H1 (cell line): ENCODE results near the gene P4HA1. TPM values are rescaled to one million over a fixed set of nuclear protein-coding genes. Genes with fewer than 3 reads are reported as not detected.

Source experiments
- CTCF ChIA-PET: fragments of 300-600 bp; sonication (Branson Sonifier 250); formaldehyde crosslinking; loops from one replicate; lab custom pipeline; 2021; ENCODE audit not compliant: partially characterized antibody; lab: Charles Lee
- POLR2A ChIA-PET: fragments of 300-600 bp; sonication (Branson Sonifier 250); formaldehyde crosslinking; loops from one replicate; lab custom pipeline; 2021; ENCODE audit warnings: inconsistent platforms; ENCODE audit not compliant: partially characterized antibody; lab: Charles Lee
- DNase-seq, 2 experiments: peaks; one replicate each; pipeline versions ENCODE4 v3.0.0 to v3.0.0-alpha.2; 2010 to 2022; ENCODE audit warnings: low spot score in 2 of 2, low read depth in 1 of 2, mixed read lengths in 1 of 2
- FAIRE-seq: peaks from 2 replicates; lab custom pipeline; 2011; peaks lifted over from hg19 to GRCh38; lab: Jason Lieb, UNC
- H2AFZ ChIP-seq: 2 replicates; pipeline ENCODE4 v1.8.1; 2012; ENCODE audit warnings: low read length, inconsistent platforms
- H2AK5ac ChIP-seq: 2 replicates; pipeline ENCODE4 v1.6.1; 2013; ENCODE audit warnings: low read depth, low read length
- H2BK120ac ChIP-seq: replicated peaks from 2 replicates; pipeline ENCODE3; 2013; ENCODE audit warnings: low read depth, low read length, inconsistent platforms
- H2BK12ac ChIP-seq: 2 replicates; pipeline ENCODE4 v1.6.1; 2013; ENCODE audit warnings: low read depth, low read length
- H2BK15ac ChIP-seq: 2 replicates; pipeline ENCODE4 v1.6.1; 2013; ENCODE audit warnings: low read length
- H2BK20ac ChIP-seq: 2 replicates; pipeline ENCODE4 v1.6.1; 2013; ENCODE audit warnings: low read length
- H2BK5ac ChIP-seq: 2 replicates; pipeline ENCODE4 v1.6.1; 2013; ENCODE audit warnings: low read depth, low read length
- H3K14ac ChIP-seq: 2 replicates; pipeline ENCODE4 v1.6.1; 2013; ENCODE audit warnings: inconsistent platforms; ENCODE audit not compliant: insufficient read length
- H3K18ac ChIP-seq: 2 replicates; pipeline ENCODE4 v1.6.1; 2013; ENCODE audit warnings: low read length; ENCODE audit errors: extremely low read depth
- H3K23ac ChIP-seq: 2 replicates; pipeline ENCODE4 v1.6.1; 2013; ENCODE audit warnings: inconsistent platforms; ENCODE audit not compliant: insufficient read length
- H3K23me2 ChIP-seq: 2 replicates; pipeline ENCODE4 v1.6.1; 2013; ENCODE audit warnings: low read depth, low read length
- H3K27ac ChIP-seq: 2 replicates; pipeline ENCODE4 v1.6.1; 2011; ENCODE audit warnings: low read depth, low read length, inconsistent platforms
- H3K27me3 ChIP-seq, 4 experiments: replicated peaks in 1 of 4; 1 replicate in 1 of 4; 2 replicates in 3 of 4; pipeline versions ENCODE4 v1.6.1 to v1.8.1; 2011 to 2013; ENCODE audit warnings: low read length in 3 of 4, mild to moderate bottlenecking in 3 of 4, inconsistent platforms in 2 of 4, mixed read lengths in 2 of 4, moderate library complexity in 1 of 4; ENCODE audit not compliant: control insufficient read depth in 3 of 4, insufficient read depth in 3 of 4; ENCODE audit errors: extremely low read depth in 1 of 4
- H3K36me3 ChIP-seq, 4 experiments: 2 replicates each; pipeline versions ENCODE4 v1.6.1 to v1.8.1; 2011 to 2013; ENCODE audit warnings: mild to moderate bottlenecking in 4 of 4, low read length in 3 of 4, moderate library complexity in 2 of 4, control low read depth in 1 of 4, inconsistent platforms in 1 of 4; ENCODE audit not compliant: insufficient read depth in 4 of 4, control insufficient read depth in 2 of 4
- H3K4ac ChIP-seq: replicated peaks from 2 replicates; pipeline ENCODE3; 2013; ENCODE audit warnings: low read length, low read depth, mixed read lengths, inconsistent platforms; ENCODE audit not compliant: insufficient read length
- H3K4me1 ChIP-seq, 4 experiments: replicated peaks in 1 of 4; 1 replicate in 1 of 4; 2 replicates in 3 of 4; pipeline versions ENCODE4 v1.6.1 to v1.8.1; 2011 to 2013; ENCODE audit warnings: low read length in 3 of 4, inconsistent platforms in 2 of 4, mixed read lengths in 1 of 4; ENCODE audit not compliant: insufficient read depth in 4 of 4, control insufficient read depth in 3 of 4
- H3K4me2 ChIP-seq, 2 experiments: 2 replicates each; pipeline versions ENCODE4 v1.6.1 to v1.8.1; 2011 to 2013; ENCODE audit warnings: low read depth in 2 of 2, low read length in 2 of 2, control low read depth in 1 of 2, inconsistent platforms in 1 of 2, mild to moderate bottlenecking in 1 of 2; ENCODE audit not compliant: insufficient read depth in 1 of 2
- H3K4me3 ChIP-seq, 4 experiments: fragments of 200-600, 300-600 bp in 1 of 4; sonication (generic), shearing (Covaris generic), sonication (Bioruptor Twin) in 1 of 4; 2 replicates each; pipeline versions ENCODE4 v1.5.1 to v1.8.1; 2011 to 2016; ENCODE audit warnings: low read length in 4 of 4, low read depth in 3 of 4, control low read depth in 2 of 4, inconsistent platforms in 2 of 4, mild to moderate bottlenecking in 2 of 4, mixed read lengths in 1 of 4, moderate library complexity in 1 of 4; ENCODE audit not compliant: insufficient read depth in 2 of 4; ENCODE audit errors: extremely low read depth in 1 of 4
- H3K56ac ChIP-seq: replicated peaks from 2 replicates; pipeline ENCODE3; 2013; ENCODE audit warnings: low read depth, mild to moderate bottlenecking, mixed read lengths, low read length, inconsistent platforms; ENCODE audit not compliant: insufficient read length
- H3K79me1 ChIP-seq: 2 replicates; pipeline ENCODE4 v1.6.1; 2013; ENCODE audit warnings: low read depth, low read length, control low read depth
- H3K79me2 ChIP-seq, 2 experiments: 2 replicates each; pipeline versions ENCODE4 v1.6.1 to v1.8.1; 2012 to 2013; ENCODE audit warnings: low read length in 2 of 2, mild to moderate bottlenecking in 2 of 2, inconsistent platforms in 1 of 2; ENCODE audit not compliant: insufficient read depth in 2 of 2, control insufficient read depth in 1 of 2
- H3K9ac ChIP-seq, 4 experiments: replicated peaks in 1 of 4; 1 replicate in 1 of 4; 2 replicates in 3 of 4; pipeline versions ENCODE4 v1.6.1 to v1.8.1; 2011 to 2013; ENCODE audit warnings: low read depth in 3 of 4, low read length in 3 of 4, control low read depth in 2 of 4, mild to moderate bottlenecking in 2 of 4, moderate library complexity in 2 of 4, inconsistent platforms in 1 of 4; ENCODE audit errors: extremely low read depth in 1 of 4
- H3K9me3 ChIP-seq, 2 experiments: 2 replicates each; pipeline versions ENCODE4 v1.6.1 to v1.8.1; 2012 to 2013; ENCODE audit warnings: mild to moderate bottlenecking in 2 of 2, moderate library complexity in 2 of 2, control low read depth in 1 of 2, inconsistent platforms in 1 of 2, low read depth in 1 of 2, low read length in 1 of 2, mixed read lengths in 1 of 2; ENCODE audit not compliant: insufficient read depth in 2 of 2
- H4K20me1 ChIP-seq, 2 experiments: replicated peaks in 1 of 2; 2 replicates each; pipeline versions ENCODE3 to v1.8.1; 2011 to 2013; ENCODE audit warnings: inconsistent platforms in 2 of 2, low read length in 2 of 2, mild to moderate bottlenecking in 1 of 2; ENCODE audit not compliant: insufficient read depth in 2 of 2, control insufficient read depth in 1 of 2
- H4K5ac ChIP-seq: 2 replicates; pipeline ENCODE4 v1.6.1; 2013; ENCODE audit warnings: low read length, low read depth, mixed read lengths, inconsistent platforms; ENCODE audit not compliant: insufficient read length
- H4K8ac ChIP-seq: 2 replicates; pipeline ENCODE4 v1.8.0; 2013; ENCODE audit warnings: mild to moderate bottlenecking, moderate library complexity, low read length, inconsistent platforms; ENCODE audit not compliant: insufficient read depth; ENCODE audit errors: extremely low read depth
- H4K91ac ChIP-seq: replicated peaks from 2 replicates; pipeline ENCODE3; 2013; ENCODE audit warnings: low read length, mixed read lengths, inconsistent platforms; ENCODE audit not compliant: insufficient read length
- ASH2L ChIP-seq: fragments of 200-600, 300-600 bp; sonication (generic); IDR thresholded peaks from one replicate; pipeline ENCODE4 v1.7.1; 2017; ENCODE audit warnings: low read length
- CEBPB ChIP-seq: IDR thresholded peaks from 2 replicates; pipeline ENCODE4 v1.6.1; 2012; ENCODE audit warnings: low read depth, low read length
- GABPA ChIP-seq: IDR thresholded peaks from 2 replicates; pipeline ENCODE4 v1.6.1; 2011; ENCODE audit warnings: mild to moderate bottlenecking, low read length, moderate library complexity, borderline replicate concordance; ENCODE audit not compliant: insufficient read depth
- KDM5A ChIP-seq: fragments of 200-600 bp; IDR thresholded peaks from 2 replicates; pipeline ENCODE4 v1.7.1; 2012; ENCODE audit warnings: mild to moderate bottlenecking, low read length, inconsistent platforms, mixed read lengths
- MAFK ChIP-seq: IDR thresholded peaks from 2 replicates; pipeline ENCODE4 v1.6.1; 2012; ENCODE audit warnings: low read depth, mild to moderate bottlenecking, improper control_type of control experiment, low read length
- RFX5 ChIP-seq: IDR thresholded peaks from 2 replicates; pipeline ENCODE4 v1.6.1; 2011; ENCODE audit warnings: low read depth, low read length, improper control_type of control experiment, borderline replicate concordance
- SAP30 ChIP-seq: fragments of 300-600 bp; sonication (generic); IDR thresholded peaks from 2 replicates; pipeline ENCODE4 v1.7.1; 2012; ENCODE audit warnings: low read length, moderate library complexity, mild to moderate bottlenecking, inconsistent platforms; ENCODE audit not compliant: insufficient read depth, insufficient replicate concordance
- SP1 ChIP-seq: IDR thresholded peaks from 2 replicates; pipeline ENCODE4 v1.6.1; 2011; ENCODE audit warnings: low read depth, low read length
- ZNF274 ChIP-seq: IDR thresholded peaks from 2 replicates; pipeline ENCODE4 v1.7.0; 2012; ENCODE audit warnings: low read length, borderline replicate concordance; ENCODE audit errors: extremely low read depth
- WGBS, 2 experiments: shearing (Covaris generic) in 1 of 2; methylation state at CpG; one replicate each; pipeline versions ENCODE4 v1.1.6 to v1.1.7; 2013 to 2015; ENCODE audit warnings: low lambda C conversion rate in 2 of 2, mixed read lengths in 2 of 2, inconsistent platforms in 1 of 2, low coverage in 1 of 2, missing lambda C conversion rate in 1 of 2; ENCODE audit not compliant: insufficient replicate concordance in 2 of 2, insufficient coverage in 1 of 2, insufficient read length in 1 of 2; ENCODE audit errors: extremely low coverage in 1 of 2, missing lambda C conversion rate in 1 of 2; 5-methylcytosine and 5-hydroxymethylcytosine counted together
- polyA plus RNA-seq, 7 experiments: library from polyadenylated mRNA; depleted of rRNA in 3 of 7; stranded (reverse) in 5 of 7; unstranded in 2 of 7; fragments of >200 nt in 5 of 7; fragments of 200-250 nt in 2 of 7; gene quantifications; 1 replicate in 5 of 7; 2 replicates in 1 of 7; 4 replicates in 1 of 7; pipeline versions ENCODE4 v1.2.1 to v1.2.3, GENCODE V29; 2011 to 2013; ENCODE audit warnings: missing spikeins in 2 of 7, mixed read lengths in 2 of 7
- total RNA-seq: library from RNA; stranded (reverse); fragmentation: NEBNext Ultra II Directional; extraction: Animal tissue kit (Norgen Biotek cat#: 25700); gene quantifications from 2 replicates; pipeline ENCODE4 v1.2.1, GENCODE V29; 2021

The P4HA1 gene
- total and polyA plus RNA-seq, 2 of the 8 experiments (the other 6 are each of a cell fraction or from before 2014, with no cell fraction given), result 12.0 to 25.7 TPM

DNA sequence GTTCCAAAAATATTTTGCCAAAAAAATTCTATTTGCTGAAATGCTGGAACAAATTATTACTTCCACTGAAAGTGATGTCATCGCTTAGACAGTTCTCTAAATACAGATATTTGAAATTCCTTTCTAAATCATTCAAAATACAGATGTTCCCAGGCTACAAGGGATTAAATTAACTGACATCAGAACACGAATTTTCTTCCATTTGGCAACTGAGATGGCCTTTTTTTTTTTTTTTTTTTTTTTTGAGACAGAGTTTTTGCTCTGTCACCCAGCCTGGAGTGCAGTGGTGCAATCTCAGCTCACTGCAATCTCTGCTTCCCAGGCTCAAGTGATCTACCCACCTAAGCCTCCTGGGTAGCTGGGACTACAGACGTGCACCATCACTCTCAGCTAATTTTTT, 57.0 kb downstream of the P4HA1 start:
- WGBS, 2 experiments, result 93% methylated on average over 3 of the region's 3 CpGs; no CpG with 5 or more reads in 1 of the 2 experiments
- CTCF ChIA-PET, result interaction anchor here (0.6 to 1.3 kb wide), 4 partner anchors 9 to 1995 kb away, joined by 3 read pairs; no protein-coding TSS in a partner anchor
- H3K27ac ChIP-seq, result no peak overlapping the region

More for the DNA sequence above, 57.0 kb downstream of the P4HA1 start:
- H3K27me3 ChIP-seq, result no peaks in the 10 kb centered on the region
- no peak overlapping the region for H3K23ac ChIP-seq
- H2BK5ac ChIP-seq, result no peak overlapping the region
- H3K36me3 ChIP-seq, result no peaks in the 10 kb centered on the region
- no peak overlapping the region for H2BK15ac ChIP-seq
- POLR2A ChIA-PET, result interaction anchor here (0.6 to 0.7 kb wide), 2 partner anchors 339 to 820 kb away, joined by 3 read pairs; no protein-coding TSS in a partner anchor
- H3K4me2 ChIP-seq, result no peak overlapping the region
- no peak overlapping the region for H3K18ac ChIP-seq
- no peak overlapping the region for H3K4ac ChIP-seq
- H3K79me1 ChIP-seq, result no peaks in the 10 kb centered on the region
- no peaks in the 10 kb centered on the region for H4K20me1 ChIP-seq
- H3K79me2 ChIP-seq, result no peaks in the 10 kb centered on the region
- H3K9ac ChIP-seq, result no peak overlapping the region
- DNase-seq, result no peak
- no peaks in the 10 kb centered on the region for H3K9me3 ChIP-seq
- no peak for TF ChIP-seq ASH2L
- TF ChIP-seq SP1, result no peak
- TF ChIP-seq RFX5, result no peak
- no peak for TF ChIP-seq KDM5A
- TF ChIP-seq ZNF274, result no peak
- no peak for TF ChIP-seq CEBPB
- no peak for TF ChIP-seq MAFK
- no peak for TF ChIP-seq SAP30
- no peak for TF ChIP-seq GABPA
- peaks cover 0 to 9% (median under 1%) of the 10 kb centered on the region in 4 experiments; a peak in 2 of 7 replicates for H3K4me1 ChIP-seq
- H2AFZ ChIP-seq, result no peak overlapping the region
- H4K8ac ChIP-seq, result no peak overlapping the region
- H4K91ac ChIP-seq, result no peak overlapping the region
- no peak overlapping the region for H2AK5ac ChIP-seq
- no peaks in the 10 kb centered on the region for H3K23me2 ChIP-seq
- no peak overlapping the region for H3K4me3 ChIP-seq
- no peak overlapping the region for H3K56ac ChIP-seq
- H3K14ac ChIP-seq, result no peak overlapping the region
- no peak overlapping the region for H2BK20ac ChIP-seq
- no peak overlapping the region for H2BK12ac ChIP-seq
- FAIRE-seq, result no peak
- no peak overlapping the region for H2BK120ac ChIP-seq
- H4K5ac ChIP-seq, result no peak overlapping the region
